Activated B cell treated with CpG ODN at 0.5 μM for 24 hours (primary cell): Measurements from ENCODE around the gene COL4A4. TPM values are rescaled to one million over a fixed set of nuclear protein-coding genes. Genes with fewer than 3 reads are reported as not detected.

Experiments used
- ATAC-seq: fragments of 200-7000 bp; cut with Tn5 transposase; one replicate; pipeline ENCODE4 v1.10.0; 2021; ENCODE audit warnings: low read depth, mild to moderate bottlenecking, moderate library complexity
- CTCF ChIA-PET: fragments of 350-600 bp; sonication (Branson Sonifier 250); formaldehyde crosslinking; loops from one replicate; lab custom pipeline; 2021; ENCODE audit warnings: antibody characterized with exemption; lab: Charles Lee
- POLR2A ChIA-PET: fragments of 350-600 bp; sonication (Branson Sonifier 250); formaldehyde crosslinking; loops from one replicate; lab custom pipeline; 2021; ENCODE audit warnings: antibody characterized with exemption; lab: Charles Lee
- DNase-seq: peaks from one replicate; pipeline ENCODE4 v3.0.0; 2022
- H3K27ac Mint-ChIP-seq: one replicate; pipeline ENCODE4 v1.8.0; 2020; ENCODE audit warnings: mixed read lengths
- H3K27me3 Mint-ChIP-seq: one replicate; pipeline ENCODE4 v1.8.0; 2021; ENCODE audit warnings: mixed read lengths
- H3K36me3 Mint-ChIP-seq: one replicate; pipeline ENCODE4 v1.8.0; 2021; ENCODE audit warnings: low read depth, mixed read lengths
- H3K4me1 Mint-ChIP-seq: one replicate; pipeline ENCODE4 v1.8.0; 2021; ENCODE audit warnings: mixed read lengths
- H3K4me3 Mint-ChIP-seq: one replicate; pipeline ENCODE4 v1.8.0; 2020; ENCODE audit warnings: mild to moderate bottlenecking, mixed read lengths
- H3K9me3 Mint-ChIP-seq: one replicate; pipeline ENCODE4 v1.8.0; 2020; ENCODE audit warnings: mixed read lengths
- intact Hi-C: fragments of 100-400 bp; cut with micrococcal nuclease; formaldehyde crosslinking; loops from one replicate; pipeline ENCODE4 v1.15.1; 2024
- total RNA-seq: library from RNA; stranded (reverse); gene quantifications from 2 replicates; pipeline ENCODE4 v1.2.3, GENCODE V29; 2022
- TF ChIP-seq, protein P1 (sequence below): fragments of 200-600 bp; IDR thresholded peaks from one replicate; pipeline ENCODE4 v1.8.0; 2022; ENCODE audit warnings: antibody characterized with exemption, mild to moderate bottlenecking

The COL4A4 gene
- total RNA-seq, 1 donor from 2014 or later, result 10.9 TPM

DNA sequence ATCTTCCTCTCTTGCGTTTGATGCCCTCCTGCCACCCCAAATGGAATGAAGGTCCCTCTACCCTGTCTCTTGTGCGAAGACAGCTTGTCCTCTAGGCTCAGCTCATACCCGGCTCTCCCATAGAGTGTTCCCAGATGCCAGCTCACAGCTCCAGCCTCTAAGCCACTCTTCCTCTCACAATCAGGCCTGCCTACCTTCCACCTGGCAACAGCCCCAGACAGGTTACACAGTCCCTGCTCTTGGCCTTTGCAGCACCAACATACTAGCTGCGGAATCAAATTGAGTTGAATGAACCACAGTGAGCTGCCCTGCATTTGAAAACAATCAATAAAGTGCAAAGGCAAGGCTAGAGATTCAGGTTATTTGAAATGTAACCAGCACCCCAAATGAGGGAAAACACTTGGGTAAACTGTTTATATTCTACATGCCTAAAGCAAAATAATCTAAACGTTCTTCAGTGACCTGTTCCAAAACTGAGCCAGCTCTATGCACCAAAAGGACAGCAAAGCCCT lies 105.1 kb downstream of the COL4A4 start:
- peaks cover 39% of the 10 kb centered on the region for H3K36me3 Mint-ChIP-seq
- intact Hi-C loops, result no loop called here
- no peak overlapping the region for H3K27ac Mint-ChIP-seq
- DNase-seq (no peak), ATAC-seq (no peak)
- TF ChIP-seq, protein P1, sequence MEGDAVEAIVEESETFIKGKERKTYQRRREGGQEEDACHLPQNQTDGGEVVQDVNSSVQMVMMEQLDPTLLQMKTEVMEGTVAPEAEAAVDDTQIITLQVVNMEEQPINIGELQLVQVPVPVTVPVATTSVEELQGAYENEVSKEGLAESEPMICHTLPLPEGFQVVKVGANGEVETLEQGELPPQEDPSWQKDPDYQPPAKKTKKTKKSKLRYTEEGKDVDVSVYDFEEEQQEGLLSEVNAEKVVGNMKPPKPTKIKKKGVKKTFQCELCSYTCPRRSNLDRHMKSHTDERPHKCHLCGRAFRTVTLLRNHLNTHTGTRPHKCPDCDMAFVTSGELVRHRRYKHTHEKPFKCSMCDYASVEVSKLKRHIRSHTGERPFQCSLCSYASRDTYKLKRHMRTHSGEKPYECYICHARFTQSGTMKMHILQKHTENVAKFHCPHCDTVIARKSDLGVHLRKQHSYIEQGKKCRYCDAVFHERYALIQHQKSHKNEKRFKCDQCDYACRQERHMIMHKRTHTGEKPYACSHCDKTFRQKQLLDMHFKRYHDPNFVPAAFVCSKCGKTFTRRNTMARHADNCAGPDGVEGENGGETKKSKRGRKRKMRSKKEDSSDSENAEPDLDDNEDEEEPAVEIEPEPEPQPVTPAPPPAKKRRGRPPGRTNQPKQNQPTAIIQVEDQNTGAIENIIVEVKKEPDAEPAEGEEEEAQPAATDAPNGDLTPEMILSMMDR, result no peak
- ChIA-PET CTCF (no interaction called here), POLR2A (no interaction called here)
- H3K4me1 Mint-ChIP-seq, result no peaks in the 10 kb centered on the region
- H3K9me3 Mint-ChIP-seq, result no peaks in the 10 kb centered on the region
- H3K4me3 Mint-ChIP-seq, result no peak overlapping the region
- no peaks in the 10 kb centered on the region for H3K27me3 Mint-ChIP-seq

DNA sequence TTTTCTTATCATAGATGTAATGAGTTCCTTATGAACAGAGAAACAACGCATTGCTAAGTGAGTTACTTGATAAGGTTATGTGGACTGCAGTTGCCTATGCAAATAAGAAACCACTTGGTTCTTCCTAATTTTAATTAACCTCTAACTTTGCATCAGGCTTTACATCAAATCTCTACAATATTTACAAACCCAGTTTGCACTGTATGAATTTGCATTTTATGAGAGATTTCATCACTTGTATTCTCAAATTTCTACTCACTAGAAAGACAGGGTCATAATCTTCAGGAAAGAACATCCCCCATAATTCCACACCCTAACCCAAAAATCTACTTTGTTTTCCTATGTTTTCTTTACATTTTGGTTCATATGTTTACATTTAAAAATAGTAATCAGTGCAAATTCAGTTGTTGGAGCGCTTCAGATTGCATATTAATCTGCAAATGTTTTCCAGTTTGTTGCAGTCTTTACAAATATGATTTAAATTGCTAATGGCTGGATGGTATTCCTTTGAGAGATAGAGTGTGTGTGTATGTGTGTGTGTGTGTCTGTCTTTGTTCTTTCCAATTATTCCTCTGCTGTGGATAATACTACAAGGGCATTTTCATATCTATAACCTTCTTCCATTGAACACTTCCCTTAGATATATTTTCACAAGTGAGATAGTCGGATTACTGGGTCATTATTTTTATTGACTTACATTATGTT lies 106.1 kb downstream of the COL4A4 start:
- no peak for ATAC-seq

DNA sequence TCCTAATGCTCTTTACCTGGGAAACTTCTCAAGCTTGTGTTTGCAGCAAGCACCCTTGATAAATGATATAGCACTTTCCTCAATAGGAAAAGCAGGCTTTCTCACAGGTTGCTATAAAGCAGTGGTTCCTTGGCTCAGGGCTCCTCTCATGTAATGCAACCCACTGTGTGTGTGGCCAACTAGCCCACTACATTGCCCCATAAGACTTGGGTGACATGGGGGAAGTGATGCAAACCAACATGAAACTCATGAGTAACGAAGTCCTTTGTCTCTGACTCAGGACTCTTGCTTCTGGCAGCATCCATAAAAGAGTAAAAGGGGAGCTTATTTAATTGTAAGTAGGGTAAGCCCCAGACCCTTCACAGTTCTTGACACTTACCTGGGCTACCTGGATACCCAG lies 106.9 kb downstream of the COL4A4 start:
- ATAC-seq, result no peak
- H3K4me3 Mint-ChIP-seq, result no peak overlapping the region

More for the DNA sequence above, 106.1 kb downstream of the COL4A4 start:
- no peak for DNase-seq
- Mint-ChIP-seq H3K36me3 (peaks cover 43% of the 10 kb centered on the region), H3K27ac (no peak overlapping the region), H3K9me3 (no peaks in the 10 kb centered on the region), H3K27me3 (no peaks in the 10 kb centered on the region), H3K4me3 (no peak overlapping the region), H3K4me1 (no peaks in the 10 kb centered on the region)
- TF ChIP-seq, protein P1, result no peak
- ChIA-PET POLR2A (no interaction called here), CTCF (no interaction called here)
- intact Hi-C loops, result no loop called here

DNA sequence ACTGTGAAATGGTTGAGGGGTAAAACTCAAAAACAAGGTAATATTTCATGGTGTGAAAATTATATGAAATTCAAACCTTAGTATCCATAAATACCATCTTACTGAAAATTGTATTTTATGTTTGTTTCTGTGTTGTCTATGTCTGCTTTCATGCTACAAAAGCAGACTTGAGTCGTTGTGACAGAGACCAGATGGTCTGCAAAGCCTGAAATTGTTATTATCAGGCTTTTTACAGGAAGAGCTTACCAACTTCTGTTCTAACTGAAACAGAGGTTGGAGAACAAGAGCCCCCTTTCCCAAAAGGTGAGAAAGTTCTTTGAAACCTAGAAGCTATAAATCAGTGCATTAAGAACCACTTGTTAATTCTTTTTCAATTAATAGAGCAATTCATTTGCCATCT lies 110.0 kb downstream of the COL4A4 start:
- peaks cover 53% of the 10 kb centered on the region for H3K36me3 Mint-ChIP-seq
- TF ChIP-seq, protein P1, result no peak
- ChIA-PET CTCF (no interaction called here), POLR2A (interaction anchor here (0.6 kb wide), 1 partner anchor 650 kb away, joined by 5 read pairs; no protein-coding TSS in a partner anchor)
- H3K4me3 Mint-ChIP-seq, result no peak overlapping the region
- H3K4me1 Mint-ChIP-seq, result no peaks in the 10 kb centered on the region
- ATAC-seq (no peak), DNase-seq (no peak)
- no peaks in the 10 kb centered on the region for H3K9me3 Mint-ChIP-seq
- no peaks in the 10 kb centered on the region for H3K27me3 Mint-ChIP-seq
- H3K27ac Mint-ChIP-seq, result no peak overlapping the region
- intact Hi-C loops, result no loop called here

More for the DNA sequence above, 106.9 kb downstream of the COL4A4 start:
- Mint-ChIP-seq H3K4me1 (no peaks in the 10 kb centered on the region), H3K9me3 (no peaks in the 10 kb centered on the region), H3K36me3 (peaks cover 49% of the 10 kb centered on the region), H3K27ac (no peak overlapping the region), H3K27me3 (no peaks in the 10 kb centered on the region)
- no peak for DNase-seq
- CTCF ChIA-PET, result no interaction called here
- TF ChIP-seq, protein P1, result no peak
- intact Hi-C loops, result no loop called here
- POLR2A ChIA-PET, result no interaction called here

DNA sequence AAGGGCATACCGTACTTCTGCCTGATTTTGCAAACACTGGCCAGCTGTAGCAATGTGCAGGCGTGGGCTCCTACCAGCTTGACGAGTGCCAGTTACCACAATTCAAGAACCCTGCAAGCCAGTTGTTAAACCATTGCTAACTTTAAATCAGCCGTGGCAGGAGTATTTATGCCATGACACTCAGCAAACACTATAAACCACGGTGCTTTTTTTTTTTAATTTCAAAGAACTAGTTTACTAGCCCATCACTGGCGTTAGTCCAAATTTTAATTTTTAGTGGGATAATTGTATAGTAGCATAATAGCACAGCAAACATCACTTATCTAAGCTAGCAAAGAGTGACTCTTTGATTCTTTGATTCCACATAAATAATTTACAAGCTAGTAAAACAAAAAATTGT lies 111.1 kb downstream of the COL4A4 start:
- intact Hi-C loops, result no loop called here
- peaks cover 51% of the 10 kb centered on the region for H3K36me3 Mint-ChIP-seq
- DNase-seq (no peak), ATAC-seq (no peak)
- no peaks in the 10 kb centered on the region for H3K4me1 Mint-ChIP-seq
- H3K4me3 Mint-ChIP-seq, result no peak overlapping the region
- no peak overlapping the region for H3K27ac Mint-ChIP-seq
- H3K27me3 Mint-ChIP-seq, result no peaks in the 10 kb centered on the region
- ChIA-PET POLR2A (interaction anchor here (0.7 kb wide), 1 partner anchor 326 kb away, joined by 6 read pairs; no protein-coding TSS in a partner anchor), CTCF (no interaction called here)
- H3K9me3 Mint-ChIP-seq, result no peaks in the 10 kb centered on the region
- TF ChIP-seq, protein P1, result no peak
